CD4-positive, alpha-beta T cell treated with Interleukin-4 for 1 hour (primary cell): ENCODE results near the gene RAET1E.
"Not testable (repeated sequence)": the region's sequence is repeated elsewhere in the genome, so short reads cannot be mapped to it uniquely, and the experiment has no call there.

Source experiments
- DNase-seq, 2 donors: peaks; one replicate each; pipeline ENCODE4 v3.0.0-alpha.2; 2020 to 2022

Gene RAET1E

DNA sequence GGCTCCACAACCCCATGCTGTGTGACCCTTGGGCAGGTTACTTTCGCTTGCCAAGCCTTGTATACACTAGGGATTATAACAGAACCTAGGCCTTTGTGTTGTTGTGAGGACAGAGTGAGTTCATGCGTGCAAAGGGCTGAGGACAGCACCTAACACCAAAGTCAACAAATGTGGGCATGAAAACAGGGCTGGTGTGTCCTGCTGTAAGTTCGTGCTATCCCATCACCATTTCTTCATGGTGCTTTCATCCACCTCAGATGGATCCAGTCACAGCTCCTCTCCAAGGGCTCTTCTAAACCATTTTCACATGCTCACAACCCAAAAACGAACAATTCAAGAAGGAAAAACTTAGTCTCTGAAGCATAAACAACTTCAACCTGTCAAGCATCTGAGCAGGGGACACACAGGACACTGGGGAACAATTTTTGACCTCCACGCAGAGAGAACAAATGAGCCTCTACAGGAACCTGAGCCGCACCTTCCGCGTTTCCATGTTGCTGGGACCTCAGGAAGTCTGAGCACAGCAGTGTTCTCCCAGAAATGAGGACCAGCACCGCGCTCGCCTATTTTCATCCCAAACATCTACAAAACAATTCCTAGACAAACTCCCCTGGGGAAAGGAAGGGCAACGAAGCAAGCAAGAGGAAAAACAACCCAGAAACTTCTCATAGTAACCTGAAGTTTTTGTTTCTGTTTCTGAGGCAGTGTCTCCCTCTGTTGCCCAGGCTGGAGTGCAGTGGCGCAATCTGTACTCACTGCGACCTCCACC, 36.9 kb downstream of the RAET1E start:
- DNase-seq: no peak

DNA sequence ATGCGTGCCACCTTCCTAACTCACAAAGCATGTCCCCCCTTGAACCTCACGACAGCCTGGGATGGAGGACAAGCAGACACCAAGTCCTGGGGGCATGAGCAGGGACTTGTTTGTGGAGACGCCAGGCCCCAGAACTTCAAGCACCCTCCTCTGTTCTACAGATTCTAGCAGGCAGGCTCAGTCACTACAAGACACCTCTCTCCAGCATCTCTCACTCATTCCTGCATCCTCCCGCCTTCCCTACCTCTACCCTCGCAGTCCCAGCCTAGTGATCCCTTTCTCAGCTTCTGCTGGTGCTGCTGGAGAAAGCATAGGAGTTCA, 37.4 kb downstream of the RAET1E start:
- no peak for DNase-seq

DNA sequence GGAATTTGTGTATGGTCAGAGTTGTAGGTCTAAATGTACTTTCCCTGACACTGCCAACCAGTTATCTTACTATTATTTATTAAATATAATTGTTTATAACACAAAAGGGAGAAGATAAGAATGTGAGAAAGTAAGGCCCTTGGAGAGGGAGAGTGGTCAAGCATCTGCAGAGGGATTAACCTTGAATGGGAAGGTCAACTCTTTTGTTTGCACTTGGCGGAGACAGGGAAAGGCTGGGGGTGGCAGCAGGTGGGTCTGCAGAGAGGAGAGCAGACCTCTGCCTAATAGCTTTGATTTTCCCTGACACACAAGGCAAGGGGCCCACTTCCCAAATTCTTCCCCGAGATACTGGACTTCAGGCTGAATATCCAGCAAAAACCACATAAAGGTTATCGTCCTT, 38.0 kb downstream of the RAET1E start:
- no peak for DNase-seq

DNA sequence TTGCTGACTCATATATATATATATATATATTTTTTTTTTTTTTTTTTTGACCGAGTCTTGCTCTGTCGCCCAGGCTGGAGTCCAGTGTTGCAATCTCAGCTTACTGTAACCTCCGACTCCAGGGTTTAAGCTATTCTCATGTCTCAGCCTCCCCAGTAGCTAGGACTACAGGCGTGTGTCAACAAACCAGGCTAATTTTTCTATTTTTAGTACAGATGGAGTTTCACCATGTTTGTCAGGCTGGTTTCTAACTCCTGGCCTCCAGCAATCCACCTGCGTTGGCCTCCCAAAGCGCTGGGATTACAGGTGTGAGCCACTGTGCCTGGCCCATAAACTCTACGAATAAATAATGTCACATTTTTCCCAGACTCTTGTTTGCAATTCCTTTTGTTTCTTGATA, 38.5 kb downstream of the RAET1E start:
- no peak for DNase-seq

DNA sequence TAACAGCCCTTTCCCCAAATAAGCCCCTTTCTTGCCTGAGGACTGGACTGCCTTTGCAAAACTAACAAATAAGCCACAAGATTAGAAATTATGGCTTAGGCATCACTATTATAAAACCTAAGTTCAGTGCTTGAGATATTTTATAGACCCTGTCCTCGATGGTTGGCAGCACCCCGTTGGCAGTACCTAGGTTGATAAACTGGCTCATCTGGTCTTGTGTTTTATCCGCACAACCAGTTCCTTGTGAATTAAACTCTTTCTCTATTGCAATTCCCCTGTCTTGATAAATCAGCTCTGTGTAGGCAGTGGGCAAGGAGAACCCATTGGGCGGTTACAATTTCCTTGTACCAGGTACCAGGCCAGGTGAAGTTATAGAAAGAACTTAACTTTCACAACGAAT, 40.4 kb downstream of the RAET1E start:
- no peak for DNase-seq

DNA sequence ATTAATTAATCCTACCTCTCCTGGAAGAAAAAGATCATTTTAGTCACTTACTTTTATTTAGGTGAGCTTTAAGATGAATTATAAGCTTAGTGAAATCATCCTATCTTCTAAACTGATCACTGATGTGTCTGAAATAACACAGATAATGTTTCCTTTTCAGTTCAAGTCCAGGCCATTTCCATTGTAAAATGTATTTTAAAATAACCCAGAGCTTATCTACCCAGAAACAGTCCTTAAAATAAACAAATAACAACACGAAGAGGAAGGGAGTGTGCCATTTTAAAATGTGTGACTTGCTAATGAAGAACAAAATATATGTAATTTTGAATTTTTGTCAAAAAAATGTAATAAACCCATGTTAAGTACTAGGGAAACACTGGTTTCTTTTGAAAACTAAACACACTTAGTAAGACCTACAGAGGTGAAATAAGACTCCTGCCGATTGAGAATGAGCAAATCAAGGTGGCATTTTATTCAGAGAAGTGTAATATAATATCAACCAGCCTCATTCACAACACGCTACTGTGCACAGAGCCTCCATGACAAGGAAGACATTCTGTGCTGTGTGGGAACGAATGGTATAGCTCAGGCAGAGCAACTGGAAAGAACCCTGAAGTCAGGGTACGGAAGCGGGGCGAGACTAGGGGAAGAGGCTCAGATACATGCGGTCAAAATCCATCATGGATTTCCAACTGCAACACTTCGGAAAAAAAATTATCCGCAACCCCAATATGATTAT, 41.5 kb downstream of the RAET1E start:
- no peak for DNase-seq

DNA sequence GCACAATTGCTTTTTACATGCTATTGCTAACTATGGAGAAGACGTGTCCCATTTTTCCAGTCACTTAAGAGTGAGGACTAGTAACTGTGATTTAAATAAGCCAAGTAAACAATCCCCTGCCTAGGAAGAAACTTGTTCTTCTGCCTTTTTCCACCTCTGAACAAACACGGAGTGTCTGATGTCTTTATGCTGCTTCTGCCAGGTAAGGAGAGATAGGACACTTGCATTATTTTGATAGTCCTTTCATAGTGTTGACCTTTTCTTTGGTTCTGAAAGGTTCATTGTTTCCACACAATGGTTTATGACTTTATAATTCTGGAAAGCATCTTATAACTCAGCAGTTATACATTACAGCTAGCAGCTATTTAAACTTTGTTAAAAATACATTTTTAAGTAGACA, 42.2 kb downstream of the RAET1E start:
- DNase-seq: no peak

DNA sequence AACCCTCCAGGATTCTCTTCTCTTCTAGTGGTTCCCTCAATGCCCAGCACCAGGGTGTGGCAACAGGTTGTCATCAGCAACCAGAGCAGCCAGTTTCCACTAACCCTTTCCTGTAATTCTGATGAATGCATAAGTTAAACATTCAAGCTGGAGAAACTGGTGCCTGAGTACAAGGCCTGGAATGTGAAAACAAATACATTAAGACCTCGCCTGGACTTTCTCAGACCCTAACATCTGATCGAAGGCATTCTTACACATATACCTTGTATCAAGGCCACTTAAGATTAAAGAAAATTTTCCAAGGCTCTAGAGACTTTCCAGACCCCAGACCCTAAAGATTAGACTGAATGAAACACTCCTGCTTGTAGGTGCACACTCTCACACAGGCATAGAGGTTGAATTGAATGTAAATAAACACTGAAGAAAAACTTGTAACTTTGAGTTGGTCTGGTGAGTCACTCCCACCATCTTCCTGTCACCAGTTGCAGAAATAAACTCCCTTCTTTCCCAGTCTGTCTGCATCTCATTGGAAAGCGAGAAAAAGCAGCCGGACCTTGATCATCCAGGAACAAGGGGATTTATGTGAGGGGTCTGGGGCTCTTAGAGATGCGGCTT, 42.8 kb downstream of the RAET1E start:
- DNase-seq: no peak

DNA sequence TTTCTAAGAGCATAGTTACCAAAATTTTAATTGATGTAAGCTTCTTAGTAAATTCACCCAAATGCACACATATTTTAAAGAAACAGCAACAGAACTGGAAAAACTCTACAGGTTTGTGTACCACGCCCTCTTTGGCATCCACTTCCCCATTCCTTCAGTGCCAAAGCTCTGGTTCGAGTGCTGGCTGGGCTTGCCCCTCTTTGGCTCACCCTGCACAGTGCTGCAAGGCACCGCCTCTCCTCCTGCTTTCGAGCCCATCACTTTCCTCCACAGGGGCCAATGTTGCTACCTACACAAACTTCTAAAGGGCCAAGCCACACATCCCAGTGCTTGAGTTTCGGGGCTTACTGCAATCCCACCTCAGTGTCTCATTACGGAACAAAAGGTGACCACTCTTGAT, 43.4 kb downstream of the RAET1E start:
- DNase-seq: no peak

DNA sequence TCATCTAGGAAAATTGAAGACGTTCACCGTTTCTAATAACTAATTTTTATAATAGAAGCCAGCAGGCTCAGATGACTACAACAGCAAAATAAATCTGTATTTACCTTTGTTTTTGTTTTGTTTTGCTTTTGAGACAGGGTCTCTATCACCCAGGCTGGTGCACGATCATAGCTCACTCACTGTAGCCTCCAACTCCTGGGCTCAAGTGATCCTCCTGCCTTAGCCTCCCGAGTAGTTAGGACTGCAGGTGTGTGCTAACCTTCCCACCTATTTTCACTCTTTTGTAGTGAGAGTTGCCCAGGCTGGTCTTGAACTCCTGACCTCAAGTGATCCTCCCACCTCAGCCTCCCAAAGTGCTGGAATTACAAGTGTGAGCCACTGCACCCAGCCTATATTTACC, 43.9 kb downstream of the RAET1E start:
- not testable (repeated sequence) for DNase-seq

DNA sequence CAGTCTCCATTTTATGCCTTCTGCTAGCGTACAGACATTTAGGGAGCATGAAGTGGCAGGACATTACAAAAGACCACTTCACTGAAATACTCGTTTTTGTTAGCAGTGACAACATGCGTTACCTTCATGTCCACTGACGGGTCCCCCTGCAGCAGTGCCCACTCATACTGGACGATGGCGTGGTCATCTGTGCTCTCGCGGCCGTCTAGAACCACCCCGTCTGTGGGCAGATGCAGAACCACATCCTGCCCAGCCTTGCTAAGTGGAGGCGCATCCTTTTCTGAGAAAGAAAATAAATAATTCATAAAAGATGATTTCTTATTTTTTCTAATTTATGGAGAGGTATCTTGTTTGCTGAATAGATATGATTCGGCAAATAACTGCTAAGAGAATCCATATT, 45.0 kb downstream of the RAET1E start:
- DNase-seq: no peak

DNA sequence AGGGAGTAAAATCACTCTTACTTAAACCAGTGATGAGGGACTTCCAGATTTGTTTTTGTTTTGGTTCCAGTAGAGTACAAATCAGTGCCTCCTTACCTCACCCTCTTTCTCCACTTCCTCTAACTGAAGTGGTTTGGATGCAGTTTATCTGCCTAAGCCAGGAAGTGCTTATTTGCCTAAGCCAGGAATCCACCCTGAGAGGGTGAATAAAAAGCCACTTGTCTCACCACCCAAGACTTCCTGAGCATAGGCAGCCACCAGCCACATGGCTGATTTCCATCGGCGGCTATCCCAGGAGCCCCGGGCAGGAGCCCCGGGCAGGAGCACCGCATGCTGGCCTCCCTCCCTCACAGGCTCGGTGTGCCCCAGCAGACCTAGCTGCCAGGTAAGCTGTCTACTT, 45.7 kb downstream of the RAET1E start:
- no peak for DNase-seq

DNA sequence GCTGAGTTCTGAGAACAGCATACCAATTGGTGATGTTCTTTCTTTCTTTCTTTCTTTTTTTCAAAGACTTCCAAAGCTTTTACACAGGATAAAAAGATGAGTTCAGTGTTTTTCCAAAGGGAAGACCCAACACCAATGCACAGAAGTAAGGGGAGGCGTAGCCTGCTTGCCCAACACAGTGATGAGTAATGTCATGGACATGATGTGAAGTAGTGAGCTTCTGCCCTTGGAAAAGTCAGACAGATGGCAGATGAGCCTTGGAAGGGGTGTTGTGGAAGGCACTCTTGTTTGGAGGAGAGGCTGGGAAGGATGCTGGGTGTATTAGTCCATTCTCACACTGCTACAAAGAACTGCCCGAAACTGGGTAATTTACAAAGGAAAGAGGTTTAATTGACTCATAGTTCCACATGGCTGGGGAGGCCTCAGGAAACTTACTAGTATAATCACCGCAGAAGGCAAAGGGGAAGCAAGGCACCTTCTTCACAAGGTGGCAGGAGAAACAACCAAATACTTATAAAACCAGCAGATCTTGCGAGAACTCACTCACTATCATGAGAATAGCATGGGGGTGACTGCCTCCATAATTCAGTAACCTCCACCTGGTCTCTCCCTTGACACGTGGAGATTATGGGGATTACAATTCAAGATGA, 46.3 kb downstream of the RAET1E start:
- DNase-seq: no peak

DNA sequence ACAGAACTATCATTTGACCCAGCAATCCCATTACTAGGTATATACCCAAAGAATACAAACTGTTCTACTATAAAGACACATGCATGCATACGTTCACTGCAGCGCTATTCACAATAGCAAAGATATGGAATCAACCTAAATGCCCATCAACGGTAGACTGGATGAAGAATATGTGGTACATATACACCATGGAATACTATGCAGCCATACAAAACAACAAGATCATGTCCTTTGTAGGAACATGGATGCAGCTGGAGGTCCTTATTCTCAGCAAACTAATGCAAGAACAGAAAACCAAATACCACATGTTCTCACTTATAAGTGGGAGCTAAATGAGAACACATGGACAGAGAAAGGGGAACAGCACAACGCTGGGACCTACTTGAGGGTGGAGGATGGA, 49.6 kb downstream of the RAET1E start:
- DNase-seq: not testable (repeated sequence)
